Karpas-422 (cell line): ENCODE data around the gene TUBB. TPM values are rescaled to one million over a fixed set of nuclear protein-coding genes. Genes with fewer than 3 reads are reported as not detected.
A peak's percentile ranks its signal among the peaks of the same experiment; 100 is the strongest.
"Not testable (repeated sequence)": the region's sequence is repeated elsewhere in the genome, so short reads cannot be mapped to it uniquely, and the experiment has no call there.

ENCODE experiments used
- DNase-seq: peaks from one replicate; pipeline ENCODE4 v3.0.0-alpha.2; 2015
- H2AFZ ChIP-seq: fragments of 200-600 bp; sonication (generic); 2 replicates; pipeline ENCODE4 v1.6.1; 2014; ENCODE audit warnings: antibody characterized with exemption, low read length, mixed read lengths
- H3K27ac ChIP-seq: fragments of 200-600 bp; sonication (generic); 2 replicates; pipeline ENCODE4 v1.5.1; 2014; ENCODE audit warnings: mild to moderate bottlenecking, low read length, moderate library complexity
- H3K27me3 ChIP-seq: fragments of 200-600 bp; sonication (generic); 2 replicates; pipeline ENCODE4 v1.6.1; 2014; ENCODE audit warnings: low read length, mixed read lengths
- H3K36me3 ChIP-seq: fragments of 200-600 bp; sonication (generic); 2 replicates; pipeline ENCODE4 v1.6.1; 2014; ENCODE audit warnings: low read length, mixed read lengths; ENCODE audit not compliant: insufficient read depth
- H3K4me1 ChIP-seq: fragments of 200-600 bp; sonication (generic); 2 replicates; pipeline ENCODE4 v1.6.1; 2014; ENCODE audit warnings: mild to moderate bottlenecking, low read length, mixed read lengths
- H3K4me2 ChIP-seq: fragments of 200-600 bp; sonication (generic); 2 replicates; pipeline ENCODE4 v1.6.1; 2014; ENCODE audit warnings: low read length, low read depth, mild to moderate bottlenecking; ENCODE audit not compliant: poor library complexity, severe bottlenecking
- H3K4me3 ChIP-seq: fragments of 200-600 bp; sonication (generic); 2 replicates; pipeline ENCODE4 v1.5.1; 2014; ENCODE audit warnings: mild to moderate bottlenecking, antibody characterized with exemption, low read length, mixed read lengths
- H3K79me2 ChIP-seq: fragments of 200-600 bp; sonication (generic); 2 replicates; pipeline ENCODE4 v1.6.1; 2014; ENCODE audit warnings: mild to moderate bottlenecking, low read length, mixed read lengths
- H3K9ac ChIP-seq: fragments of 200-600 bp; sonication (generic); 2 replicates; pipeline ENCODE4 v1.6.0; 2014; ENCODE audit warnings: low read length
- H3K9me2 ChIP-seq: fragments of 200-600 bp; sonication (generic), shearing (Covaris generic); replicated peaks from 2 replicates; pipeline ENCODE4 v1.6.0; 2014; ENCODE audit warnings: mild to moderate bottlenecking, low read length, moderate library complexity; ENCODE audit not compliant: insufficient read depth
- H3K9me3 ChIP-seq: fragments of 300-700, 200-600 bp; sonication (generic); 2 replicates; pipeline ENCODE4 v1.6.1; 2014; ENCODE audit warnings: low read length, mixed read lengths
- H4K20me1 ChIP-seq: fragments of 200-600 bp; sonication (generic); 2 replicates; pipeline ENCODE4 v1.6.1; 2014; ENCODE audit warnings: mild to moderate bottlenecking, antibody characterized with exemption, low read length, low read depth; ENCODE audit not compliant: insufficient read depth
- total RNA-seq: library from RNA; depleted of rRNA; stranded (reverse); fragments of >200 nt; shearing (Covaris generic); gene quantifications from 2 replicates; pipeline ENCODE4 v1.2.3, GENCODE V29; 2014; ENCODE audit warnings: low replicate concordance

TUBB gene
- total RNA-seq, 1 experiment from 2014 or later = 427 TPM

DNA sequence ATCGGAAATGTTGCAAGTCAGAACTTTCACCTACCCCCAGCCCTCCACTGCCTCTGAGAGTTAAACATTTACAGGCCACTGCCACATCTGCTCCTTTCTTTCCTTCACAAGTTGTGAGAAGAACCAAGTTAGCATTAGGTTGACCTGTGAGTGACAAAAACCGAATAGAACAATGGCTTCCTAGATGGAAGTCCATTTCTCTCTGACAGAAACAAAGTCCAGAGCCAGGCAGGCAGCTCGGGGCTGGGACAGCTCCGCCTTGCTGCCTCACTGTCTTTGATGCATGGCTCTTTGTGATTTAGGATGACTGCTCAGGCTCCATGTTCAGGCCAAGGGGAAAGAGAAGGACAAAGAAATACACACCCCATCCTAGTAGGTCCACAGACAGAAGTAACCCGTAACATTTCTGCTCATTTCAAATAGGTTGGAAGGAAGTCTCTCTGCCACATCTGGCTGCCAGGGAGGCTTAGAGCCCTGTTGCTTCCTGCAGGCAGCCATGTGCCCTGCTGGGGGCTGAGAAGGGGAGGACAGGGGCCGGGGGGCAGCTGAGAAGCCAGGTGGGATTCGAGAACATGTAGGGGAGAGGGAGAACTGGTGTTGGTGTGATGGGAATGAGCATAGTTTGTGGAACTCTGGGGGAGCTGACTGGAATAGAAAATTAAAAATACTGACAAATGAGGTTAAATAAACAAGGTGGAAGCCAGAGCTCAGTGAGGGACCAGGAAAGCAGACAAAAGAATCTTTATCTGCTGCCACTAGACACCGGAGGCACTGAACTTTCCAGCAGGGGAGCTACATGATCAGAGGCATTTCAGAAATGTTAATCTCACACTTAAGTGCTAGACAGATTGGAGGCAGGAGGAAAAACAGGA lies 43.7 kb downstream of the TUBB start:
- H3K4me3 ChIP-seq = no peak overlapping the region
- H3K9me2 ChIP-seq = no peaks in the 10 kb centered on the region
- no peaks in the 10 kb centered on the region for H3K36me3 ChIP-seq
- H3K4me2 ChIP-seq = no peak overlapping the region
- no peaks in the 10 kb centered on the region for H3K9me3 ChIP-seq
- no peaks in the 10 kb centered on the region for H3K4me1 ChIP-seq
- no peak overlapping the region for H2AFZ ChIP-seq
- no peaks in the 10 kb centered on the region for H4K20me1 ChIP-seq
- H3K9ac ChIP-seq = no peak overlapping the region
- no peak overlapping the region for H3K27ac ChIP-seq
- no peaks in the 10 kb centered on the region for H3K27me3 ChIP-seq
- DNase-seq = peak; percentile 23
- H3K79me2 ChIP-seq = no peaks in the 10 kb centered on the region

DNA sequence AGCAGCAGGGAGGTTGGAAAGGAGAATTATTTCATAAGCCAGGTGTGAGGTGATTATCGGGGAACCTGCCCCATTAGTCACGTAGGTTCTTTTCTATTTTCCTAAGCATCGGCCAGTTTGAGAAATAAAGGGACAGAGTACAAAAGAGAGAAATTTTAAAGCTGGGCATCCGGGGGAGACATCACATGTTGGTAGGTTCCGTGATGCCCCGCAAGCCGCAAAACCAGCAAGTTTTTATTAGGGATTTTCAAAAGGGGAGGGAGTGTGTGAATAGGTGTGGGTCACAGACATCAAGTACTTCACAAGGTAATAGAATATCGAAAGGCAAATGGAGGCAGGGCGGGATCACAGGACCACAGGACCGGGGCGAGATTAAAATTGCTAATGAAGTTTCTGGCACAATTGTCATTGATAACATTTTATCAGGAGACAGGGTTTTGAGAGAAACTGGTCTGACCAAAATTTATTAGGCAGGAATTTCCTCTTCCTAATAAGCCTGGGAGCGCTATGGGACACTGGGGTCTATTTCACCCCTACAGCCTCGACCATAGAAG lies 44.4 kb downstream of the TUBB start:
- not testable (repeated sequence) for H3K27ac ChIP-seq, H3K9me3 ChIP-seq, H2AFZ ChIP-seq, H3K9ac ChIP-seq, H3K27me3 ChIP-seq, H4K20me1 ChIP-seq, H3K79me2 ChIP-seq, H3K4me2 ChIP-seq, H3K4me3 ChIP-seq, H3K4me1 ChIP-seq, H3K9me2 ChIP-seq, H3K36me3 ChIP-seq, DNase-seq

DNA sequence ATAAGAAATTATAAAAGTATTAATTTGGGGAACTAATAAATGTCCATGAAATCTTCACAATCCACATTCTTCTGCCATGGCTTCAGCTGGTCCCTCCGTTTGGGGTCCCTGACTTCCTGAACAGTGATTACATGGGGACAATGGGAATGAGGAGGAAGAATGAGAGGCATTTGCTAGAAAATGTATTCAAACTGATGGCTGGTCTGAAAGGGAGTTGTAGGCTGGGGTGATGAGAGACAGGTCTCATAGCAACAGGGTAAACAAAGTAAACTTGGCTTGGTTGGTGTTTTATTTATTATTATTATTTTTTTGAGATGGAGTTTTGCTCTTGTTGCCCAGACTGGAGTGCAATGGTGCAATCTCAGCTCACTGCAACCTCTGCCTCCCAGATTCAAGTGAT lies 45.3 kb downstream of the TUBB start:
- not testable (repeated sequence) for H3K79me2 ChIP-seq, H2AFZ ChIP-seq, H4K20me1 ChIP-seq, H3K36me3 ChIP-seq, H3K9me2 ChIP-seq, H3K27me3 ChIP-seq, H3K9ac ChIP-seq, DNase-seq, H3K27ac ChIP-seq, H3K9me3 ChIP-seq, H3K4me3 ChIP-seq, H3K4me2 ChIP-seq, H3K4me1 ChIP-seq

DNA sequence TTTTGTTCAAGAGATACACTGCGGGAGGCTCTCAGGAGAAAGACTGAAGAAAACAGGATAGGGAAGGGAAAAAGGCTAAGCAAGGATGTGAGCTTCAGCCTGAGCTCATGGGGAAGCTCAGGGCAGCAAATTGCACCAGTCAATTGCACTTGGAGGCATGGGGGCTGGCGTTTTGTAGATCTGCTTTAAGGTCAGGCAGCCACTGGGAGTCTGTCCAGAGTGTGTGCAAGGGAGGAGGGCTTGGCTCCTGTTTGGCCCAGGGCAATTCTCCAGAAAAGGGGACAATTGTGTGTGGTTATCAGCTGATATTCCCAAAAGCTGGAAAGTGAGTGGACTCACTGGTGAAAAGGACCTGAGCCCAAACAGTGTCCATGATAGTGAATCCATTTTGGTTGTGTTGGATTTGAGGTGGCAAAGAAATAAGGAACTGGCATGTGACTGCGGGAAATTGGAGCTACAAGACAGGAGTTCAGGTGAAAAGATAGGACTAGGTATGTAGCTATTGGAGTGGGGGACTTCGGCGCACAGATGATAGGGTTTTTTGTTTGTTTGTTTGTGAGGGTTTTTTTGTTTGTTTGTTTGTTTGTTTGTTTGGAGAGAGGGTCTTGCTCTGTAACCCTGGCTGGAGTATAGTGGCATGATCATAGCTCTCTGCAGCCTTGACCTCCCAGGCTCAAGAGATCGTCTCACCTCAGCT lies 46.5 kb downstream of the TUBB start:
- Histone ChIP-seq H4K20me1 (no peaks in the 10 kb centered on the region), H2AFZ (no peak overlapping the region)

DNA sequence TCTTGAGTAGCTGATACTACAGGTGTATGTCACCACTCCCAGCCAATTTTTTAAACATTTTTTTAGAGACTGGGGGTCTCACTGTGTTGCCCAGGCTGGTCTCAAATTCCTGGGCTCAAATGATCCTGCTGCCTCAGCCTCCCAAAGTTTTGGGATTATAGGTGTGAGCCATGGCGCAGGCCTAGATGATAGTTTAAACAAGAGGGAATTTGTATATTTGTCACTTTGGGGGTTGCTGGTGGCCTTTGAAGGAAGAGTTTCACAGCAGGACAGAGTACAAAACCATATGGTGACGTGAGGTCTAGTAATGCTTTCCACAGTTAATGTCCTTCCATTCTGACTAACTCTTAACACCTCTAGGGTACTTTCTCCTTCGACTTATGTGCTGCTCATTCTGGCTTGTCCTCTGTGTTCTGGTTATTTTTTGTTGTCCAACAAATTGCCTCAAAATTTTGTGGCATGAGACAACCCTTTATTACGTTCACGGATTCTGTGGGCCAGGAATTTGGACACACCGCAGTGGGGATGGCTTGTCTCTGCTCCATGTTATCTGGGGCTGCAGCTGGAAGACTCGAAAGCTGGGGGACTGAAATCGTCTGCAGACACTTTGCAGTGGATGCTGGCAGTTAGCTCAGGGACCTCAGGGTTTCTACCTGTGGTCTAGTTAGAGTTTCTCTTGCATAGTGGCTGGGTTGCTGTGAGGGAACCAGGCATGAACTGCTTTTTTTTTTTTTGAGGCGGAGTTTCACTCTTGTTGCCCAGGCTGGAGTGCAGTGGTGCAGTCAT lies 47.2 kb downstream of the TUBB start:
- no peak for DNase-seq
- Histone ChIP-seq H4K20me1 (no peaks in the 10 kb centered on the region), H3K4me2 (no peak overlapping the region), H3K9ac (no peak overlapping the region), H2AFZ (no peak overlapping the region), H3K27ac (no peak overlapping the region), H3K27me3 (no peaks in the 10 kb centered on the region), H3K4me1 (no peaks in the 10 kb centered on the region), H3K9me2 (no peaks in the 10 kb centered on the region), H3K4me3 (no peak overlapping the region), H3K79me2 (no peaks in the 10 kb centered on the region), H3K9me3 (no peaks in the 10 kb centered on the region), H3K36me3 (no peaks in the 10 kb centered on the region)

More for the DNA sequence above, 46.5 kb downstream of the TUBB start:
- H3K9me2 ChIP-seq = no peaks in the 10 kb centered on the region
- no peaks in the 10 kb centered on the region for H3K4me1 ChIP-seq
- DNase-seq = no peak
- H3K36me3 ChIP-seq = no peaks in the 10 kb centered on the region
- no peaks in the 10 kb centered on the region for H3K27me3 ChIP-seq
- no peak overlapping the region for H3K4me2 ChIP-seq
- H3K4me3 ChIP-seq = no peak overlapping the region
- no peaks in the 10 kb centered on the region for H3K79me2 ChIP-seq
- H3K27ac ChIP-seq = no peak overlapping the region
- no peaks in the 10 kb centered on the region for H3K9me3 ChIP-seq
- H3K9ac ChIP-seq = no peak overlapping the region

DNA sequence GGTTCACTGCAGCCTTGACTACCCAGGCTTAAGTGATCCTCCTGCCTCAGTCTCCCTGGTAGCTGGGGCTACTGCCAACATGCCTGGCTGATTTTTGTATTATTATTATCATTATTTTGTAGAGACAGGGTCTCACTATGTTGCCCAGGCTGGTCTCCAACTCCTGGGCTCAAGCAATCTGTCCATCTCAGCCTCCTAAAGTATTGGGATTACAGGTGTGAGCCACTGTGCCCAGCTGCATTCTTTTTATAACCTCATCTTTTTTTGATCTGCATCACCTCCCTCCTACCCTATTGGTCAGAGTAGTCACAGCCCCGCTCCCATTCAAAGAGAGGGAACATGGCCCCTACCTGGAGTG lies 47.8 kb downstream of the TUBB start:
- Histone ChIP-seq H2AFZ (no peak overlapping the region), H3K9me2 (no peaks in the 10 kb centered on the region), H3K4me2 (no peak overlapping the region), H3K4me3 (no peak overlapping the region), H3K27me3 (no peaks in the 10 kb centered on the region), H4K20me1 (no peaks in the 10 kb centered on the region), H3K36me3 (no peaks in the 10 kb centered on the region), H3K9ac (no peak overlapping the region), H3K9me3 (no peaks in the 10 kb centered on the region), H3K27ac (no peak overlapping the region), H3K4me1 (no peaks in the 10 kb centered on the region), H3K79me2 (no peaks in the 10 kb centered on the region)
- no peak for DNase-seq

DNA sequence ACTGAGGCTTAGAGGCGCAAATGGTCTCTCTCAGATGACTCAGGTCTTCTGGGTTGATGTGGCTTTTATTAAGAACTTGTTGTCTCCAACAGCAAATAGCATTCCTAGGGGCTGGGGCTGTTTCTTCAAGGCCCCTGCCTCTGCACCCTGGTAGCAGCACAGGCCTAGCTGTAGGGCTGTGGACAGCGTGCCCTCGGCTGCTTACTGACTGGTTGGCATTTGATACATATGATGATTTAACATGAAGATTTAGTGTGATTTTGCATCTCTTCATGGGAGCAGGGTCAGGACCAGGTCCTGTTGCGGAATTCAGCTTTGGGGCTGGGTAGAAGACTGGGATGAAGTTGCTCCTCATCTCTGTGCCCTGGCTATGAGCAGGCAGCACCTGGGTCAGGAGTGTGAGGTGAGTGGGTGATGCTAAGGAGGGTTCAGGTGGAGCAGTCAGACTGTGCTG lies 48.5 kb downstream of the TUBB start:
- Histone ChIP-seq H3K4me3 (no peak overlapping the region), H3K9me2 (no peaks in the 10 kb centered on the region), H3K27ac (no peak overlapping the region), H3K9me3 (no peaks in the 10 kb centered on the region), H3K4me1 (no peaks in the 10 kb centered on the region), H2AFZ (no peak overlapping the region), H3K4me2 (no peak overlapping the region), H3K9ac (no peak overlapping the region), H3K27me3 (no peaks in the 10 kb centered on the region), H4K20me1 (no peaks in the 10 kb centered on the region), H3K36me3 (no peaks in the 10 kb centered on the region), H3K79me2 (no peaks in the 10 kb centered on the region)
- DNase-seq = no peak
